ENCODE results near the gene TUBGCP6.
"Not testable (repeated sequence)": the region's sequence is repeated elsewhere in the genome, so short reads cannot be mapped to it uniquely, and the experiment has no call there.

Gene TUBGCP6

GRCh38 chr22:50178471-50178864 lies 66.4 kb downstream of the TUBGCP6 start:
- no peak for DNase-seq

GRCh38 chr22:50177537-50178470 lies 67.0 kb downstream of the TUBGCP6 start:
- no peak for DNase-seq

GRCh38 chr22:50176850-50177536 lies 67.8 kb downstream of the TUBGCP6 start:
- DNase-seq: no peak

- DNase-seq: no peak
These were observed 68.6 kb downstream of the TUBGCP6 start for GRCh38 chr22:50175921-50176849.

GRCh38 chr22:50175191-50175461 lies 69.7 kb downstream of the TUBGCP6 start:
- DNase-seq: no peak

GRCh38 chr22:50174382-50175190 lies 70.2 kb downstream of the TUBGCP6 start:
- DNase-seq: no peak

GRCh38 chr22:50173983-50174355 lies 70.9 kb downstream of the TUBGCP6 start:
- no peak for DNase-seq

GRCh38 chr22:50173311-50173982 lies 71.4 kb downstream of the TUBGCP6 start:
- DNase-seq: no peak

- no peak for DNase-seq
These were observed 72.8 kb downstream of the TUBGCP6 start for GRCh38 chr22:50171965-50172421.

GRCh38 chr22:50171319-50171964 lies 73.4 kb downstream of the TUBGCP6 start:
- no peak for DNase-seq

GRCh38 chr22:50170453-50171318 lies 74.1 kb downstream of the TUBGCP6 start, which contains the start of gene PANX2:
PANX2 (plus strand) TSS chr22:50170731; CDS start chr22:50170731, 0 bp downstream.
- no peak for DNase-seq

- DNase-seq: no peak
These were observed 75.0 kb downstream of the TUBGCP6 start for GRCh38 chr22:50169774-50170341.

- DNase-seq: no peak
These were observed 75.6 kb downstream of the TUBGCP6 start for GRCh38 chr22:50169181-50169759.

- not testable (repeated sequence) for DNase-seq
These were observed 76.2 kb downstream of the TUBGCP6 start for GRCh38 chr22:50168490-50169180.

- DNase-seq: no peak
These were observed 76.9 kb downstream of the TUBGCP6 start for GRCh38 chr22:50167689-50168489.
